Bronchial epithelial cell (primary cell): ENCODE data around the gene GALNS. TPM values are rescaled to one million over a fixed set of nuclear protein-coding genes. Genes with fewer than 3 reads are reported as not detected.
"Not testable (repeated sequence)": the region's sequence is repeated elsewhere in the genome, so short reads cannot be mapped to it uniquely, and the experiment has no call there.

ENCODE experiments used
- DNase-seq: peaks from one replicate; pipeline ENCODE4 v3.0.0-alpha.2; 2010; ENCODE audit warnings: low read depth
- FAIRE-seq: peaks from 2 replicates; lab custom pipeline; 2011; peaks lifted over from hg19 to GRCh38; lab: Jason Lieb, UNC
- H3K27me3 ChIP-seq: 2 replicates; pipeline ENCODE4 v1.5.1; 2011; ENCODE audit warnings: low read length; ENCODE audit not compliant: control insufficient read depth, insufficient read depth
- H3K36me3 ChIP-seq: 2 replicates; pipeline ENCODE4 v1.5.1; 2011; ENCODE audit warnings: low read length; ENCODE audit not compliant: control insufficient read depth, insufficient read depth
- H3K4me3 ChIP-seq: 2 replicates; pipeline ENCODE4 v1.5.1; 2011; ENCODE audit warnings: mild to moderate bottlenecking, low read depth, low read length, control low read depth
- CTCF ChIP-seq: IDR thresholded peaks from 2 replicates; pipeline ENCODE4 v1.5.1; 2011; ENCODE audit warnings: mild to moderate bottlenecking, moderate library complexity, low read length, control low read depth, inconsistent platforms; ENCODE audit not compliant: insufficient read depth, severe bottlenecking
- total RNA-seq: library from RNA; depleted of rRNA; stranded (reverse); fragments of >200 nt; gene quantifications from 2 replicates; pipeline ENCODE4 v1.2.1, GENCODE V29; 2014

Gene GALNS
- total RNA-seq, 1 donor from 2014 or later = 16.3 TPM

- Histone ChIP-seq H3K4me3 (no peak overlapping the region), H3K36me3 (no peaks in the 10 kb centered on the region), H3K27me3 (no peaks in the 10 kb centered on the region)
- no peak for TF ChIP-seq CTCF
- DNase-seq (no peak), FAIRE-seq (no peak)
Observed at GRCh38 chr16:88896238-88897070, 39.7 kb upstream of the GALNS start.

- DNase-seq (no peak), FAIRE-seq (no peak)
- Histone ChIP-seq H3K36me3 (no peaks in the 10 kb centered on the region), H3K27me3 (no peaks in the 10 kb centered on the region), H3K4me3 (no peak overlapping the region)
- TF ChIP-seq CTCF = no peak
Observed at GRCh38 chr16:88895335-88895734, 38.6 kb upstream of the GALNS start.

DNA sequence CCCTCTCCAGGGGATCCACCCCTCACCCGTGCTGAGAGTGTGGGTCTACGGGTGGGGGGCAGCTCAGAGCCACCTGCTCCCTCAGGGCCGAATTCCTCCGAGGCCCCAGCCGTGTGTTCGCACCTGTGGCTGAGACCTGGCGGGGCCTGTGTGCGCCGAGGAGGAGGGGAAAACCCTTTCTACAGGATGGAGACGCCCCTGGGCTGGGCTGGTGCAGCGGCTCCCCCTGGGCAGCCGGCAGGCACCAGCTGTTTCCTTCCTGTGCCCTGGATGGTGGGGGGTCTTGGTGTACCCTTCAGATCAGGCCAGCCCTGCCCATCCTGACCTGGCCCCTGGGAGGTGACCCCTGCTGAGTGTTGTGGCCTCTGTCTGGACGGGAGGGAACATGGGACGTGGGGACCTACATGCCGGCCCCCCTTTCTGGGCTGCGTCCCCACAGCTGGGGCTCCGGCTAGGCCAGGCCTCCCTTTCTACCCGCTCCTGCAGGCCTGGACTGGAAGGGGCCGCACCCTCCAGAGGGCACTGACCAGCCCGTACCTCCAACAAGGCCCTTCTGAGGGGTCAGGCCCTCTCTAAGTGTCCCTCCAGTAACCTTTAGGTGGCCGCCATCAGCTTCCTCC, 38.0 kb upstream of the GALNS start:
- TF ChIP-seq CTCF = no peak
- no peak for DNase-seq
- H3K36me3 ChIP-seq = no peaks in the 10 kb centered on the region
- H3K27me3 ChIP-seq = no peaks in the 10 kb centered on the region
- FAIRE-seq = no peak
- H3K4me3 ChIP-seq = no peak overlapping the region

- DNase-seq, H3K27me3 ChIP-seq, H3K4me3 ChIP-seq, FAIRE-seq, H3K36me3 ChIP-seq: not testable (repeated sequence)
Observed at GRCh38 chr16:88894266-88894665, 37.5 kb upstream of the GALNS start.

- Histone ChIP-seq H3K36me3 (no peaks in the 10 kb centered on the region), H3K27me3 (no peaks in the 10 kb centered on the region), H3K4me3 (no peak overlapping the region)
- TF ChIP-seq CTCF = no peak
- DNase-seq (no peak), FAIRE-seq (no peak)
Observed at GRCh38 chr16:88893127-88893968, 36.6 kb upstream of the GALNS start.

DNA sequence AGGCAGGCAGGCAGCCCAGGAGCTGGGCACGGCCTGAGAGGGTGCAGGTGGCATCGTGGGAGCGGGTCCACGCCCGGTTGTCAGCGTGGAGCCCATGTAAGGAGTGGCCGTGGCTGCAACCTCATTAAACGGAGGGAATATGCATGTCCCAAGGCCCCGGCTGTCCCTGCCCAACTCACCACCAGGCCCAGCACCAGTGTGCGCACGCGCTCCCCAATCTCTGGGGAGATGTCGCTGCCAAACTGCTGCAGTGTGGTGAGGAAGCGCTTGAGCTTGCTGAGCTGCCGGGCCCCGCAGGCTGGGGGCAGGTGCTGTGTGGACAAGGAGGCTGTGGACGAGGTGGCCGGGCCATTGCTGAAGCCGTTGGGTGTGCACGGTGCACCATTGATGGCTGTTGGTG, 35.3 kb upstream of the GALNS start:
- FAIRE-seq (no peak), DNase-seq (no peak)
- H3K36me3 ChIP-seq = no peaks in the 10 kb centered on the region
- no peaks in the 10 kb centered on the region for H3K27me3 ChIP-seq
- no peak for TF ChIP-seq CTCF
- no peak overlapping the region for H3K4me3 ChIP-seq
